ENCODE measurements around the gene PRMT7.

PRMT7 gene

GRCh38 chr16:68376590-68376989, 65.8 kb downstream of the PRMT7 start:
- DNase-seq (ENCODE audit: low spot score), result no peak

- DNase-seq (ENCODE audit: low spot score), result no peak
Measured at GRCh38 chr16:68377221-68377620, 66.4 kb downstream of the PRMT7 start.

- no peak for DNase-seq (ENCODE audit: low spot score)
Measured at GRCh38 chr16:68377667-68378393, 67.0 kb downstream of the PRMT7 start.

GRCh38 chr16:68378436-68379415, 67.9 kb downstream of the PRMT7 start:
- DNase-seq (ENCODE audit: low spot score), result no peak

- DNase-seq (ENCODE audit: low spot score), result no peak
Measured at GRCh38 chr16:68379472-68380347, 68.9 kb downstream of the PRMT7 start.

GRCh38 chr16:68380348-68380670, 69.5 kb downstream of the PRMT7 start:
- no peak for DNase-seq (ENCODE audit: low spot score)

- no peak for DNase-seq (ENCODE audit: low spot score)
Measured at GRCh38 chr16:68380676-68381362, 70.0 kb downstream of the PRMT7 start.

- DNase-seq (ENCODE audit: low spot score), result no peak
Measured at GRCh38 chr16:68381363-68381724, 70.5 kb downstream of the PRMT7 start.

GRCh38 chr16:68382296-68382718, 71.5 kb downstream of the PRMT7 start:
- DNase-seq (ENCODE audit: low spot score), result no peak

- no peak for DNase-seq (ENCODE audit: low spot score)
Measured at GRCh38 chr16:68383858-68384257, 73.0 kb downstream of the PRMT7 start.

- no peak for DNase-seq (ENCODE audit: low spot score)
Measured at GRCh38 chr16:68384288-68385161, 73.7 kb downstream of the PRMT7 start.

- no peak for DNase-seq (ENCODE audit: low spot score)
Measured at GRCh38 chr16:68385371-68385770, 74.6 kb downstream of the PRMT7 start.

GRCh38 chr16:68386628-68387027, 75.8 kb downstream of the PRMT7 start:
- DNase-seq (ENCODE audit: low spot score), result no peak

GRCh38 chr16:68387301-68387700, 76.5 kb downstream of the PRMT7 start:
- no peak for DNase-seq (ENCODE audit: low spot score)

GRCh38 chr16:68388124-68388523, 77.3 kb downstream of the PRMT7 start:
- DNase-seq (ENCODE audit: low spot score), result no peak

GRCh38 chr16:68389006-68389405, 78.2 kb downstream of the PRMT7 start:
- DNase-seq (ENCODE audit: low spot score), result no peak

GRCh38 chr16:68389750-68390371, 79.0 kb downstream of the PRMT7 start:
- DNase-seq (ENCODE audit: low spot score), result no peak

- DNase-seq (ENCODE audit: low spot score), result no peak
Measured at GRCh38 chr16:68393333-68393732, 82.5 kb downstream of the PRMT7 start.

- DNase-seq (ENCODE audit: low spot score), result no peak
Measured at GRCh38 chr16:68395167-68395786, 84.5 kb downstream of the PRMT7 start.

GRCh38 chr16:68395815-68396214, 85.0 kb downstream of the PRMT7 start:
- DNase-seq (ENCODE audit: low spot score), result no peak

All from GM03348 (cell line).